ENCODE measurements around the gene PURA.

The PURA gene

DNA sequence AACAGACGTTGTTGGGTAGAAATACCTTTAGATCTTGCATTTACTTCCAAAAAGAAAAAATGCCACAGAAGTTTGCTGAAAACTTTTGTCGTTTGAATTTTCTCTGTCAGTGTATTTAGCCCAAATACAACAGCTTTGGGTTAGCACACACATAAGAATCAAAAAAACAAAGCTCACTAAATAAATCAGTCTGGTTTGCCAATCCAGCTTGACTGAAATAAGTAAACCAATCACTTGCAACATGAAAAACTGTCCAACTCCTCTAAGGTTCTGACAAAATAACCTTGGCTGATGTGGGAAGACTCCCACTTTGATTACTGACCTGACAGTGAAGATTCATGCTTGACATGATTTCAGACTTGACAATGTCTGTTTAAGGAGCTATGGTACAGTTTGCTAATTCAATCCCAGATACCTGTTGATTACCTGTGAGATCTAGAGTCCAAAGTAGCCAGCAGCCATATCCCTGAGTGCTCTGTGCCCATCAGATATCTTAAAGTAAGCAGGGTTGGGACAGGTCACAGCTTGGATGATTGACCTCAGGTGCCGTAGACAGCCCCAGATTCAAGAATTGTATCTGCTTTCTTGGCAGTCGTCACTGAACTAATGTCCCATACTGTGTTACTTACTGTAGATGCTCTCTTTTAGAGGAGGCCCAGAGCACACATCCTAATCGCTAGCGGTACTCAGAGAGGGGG lies 12.6 kb downstream of the PURA start:
- FAIRE-seq (no peak), DNase-seq (ENCODE audit: insufficient read length) (no peak)
- TF ChIP-seq TAF1 (IDR thresholded peaks at IDR 0.05; ENCODE audit: borderline replicate concordance, low read depth, low read length) = no peak
- TF ChIP-seq POLR2AphosphoS5 (IDR thresholded peaks at IDR 0.05; ENCODE audit: low read depth, low read length) = no peak
- TF ChIP-seq POLR2A (IDR thresholded peaks at IDR 0.05; ENCODE audit: low read depth, low read length) = no peak

DNA sequence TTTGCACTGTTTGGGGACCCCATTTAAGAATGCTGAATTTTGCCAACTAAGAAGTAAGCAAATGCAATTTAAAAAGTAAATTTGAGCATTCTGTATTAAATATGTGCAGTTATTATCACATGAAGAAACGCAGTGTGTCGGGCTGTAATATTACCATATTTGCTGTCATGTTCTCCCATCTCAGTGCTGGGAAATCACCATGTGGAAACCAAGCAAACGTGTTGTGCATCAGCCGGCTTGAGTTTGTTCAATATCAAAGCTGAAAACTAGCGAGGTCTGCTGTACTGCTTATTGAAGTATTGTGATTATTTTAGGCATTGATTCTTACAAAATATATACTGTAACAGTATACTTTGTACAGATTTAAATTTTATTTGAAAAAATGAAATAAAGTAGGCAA lies 14.5 kb downstream of the PURA start:
- no peak for DNase-seq (ENCODE audit: insufficient read length)
- TF ChIP-seq POLR2A (IDR thresholded peaks at IDR 0.05; ENCODE audit: low read depth, low read length) = no peak
- no peak for TF ChIP-seq TAF1 (IDR thresholded peaks at IDR 0.05; ENCODE audit: borderline replicate concordance, low read depth, low read length)
- TF ChIP-seq POLR2AphosphoS5 (IDR thresholded peaks at IDR 0.05; ENCODE audit: low read depth, low read length) = no peak
- no peak for FAIRE-seq

DNA sequence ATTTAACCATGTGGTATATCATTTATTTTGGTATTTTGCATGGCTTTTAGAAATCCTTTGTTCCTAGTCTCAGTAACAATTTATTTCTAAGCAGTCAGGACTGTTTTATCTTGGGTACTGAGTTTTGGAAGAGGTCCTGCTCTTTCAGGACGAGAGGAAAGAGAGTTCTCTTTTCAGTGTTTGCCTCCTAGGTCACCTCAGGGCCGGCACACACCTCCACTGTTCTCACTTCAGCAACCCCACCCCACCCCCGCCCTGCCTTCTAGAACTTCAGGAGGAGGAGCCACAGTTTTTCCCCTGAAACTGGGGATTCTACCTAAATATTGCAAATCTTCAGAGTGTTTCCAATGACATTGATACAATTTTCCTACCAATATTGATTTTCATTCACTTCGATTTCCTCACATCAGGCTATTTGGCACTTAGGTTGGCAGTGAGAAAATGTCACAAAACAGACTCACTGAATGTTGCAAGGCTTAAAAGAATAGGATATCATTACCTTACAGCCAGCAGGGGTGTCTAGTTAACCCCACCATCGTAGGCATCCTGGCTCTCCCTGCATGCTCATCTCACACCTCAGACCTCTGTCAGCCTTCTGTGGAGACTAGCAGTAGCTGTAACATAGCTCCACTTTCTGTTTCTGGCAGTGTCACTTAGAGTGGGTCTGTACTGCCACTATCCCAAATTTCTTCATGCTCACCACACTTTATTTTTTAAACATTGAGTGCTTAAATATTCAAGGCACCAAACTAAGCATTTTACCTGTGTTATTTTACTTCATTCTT lies 17.2 kb downstream of the PURA start:
- DNase-seq (ENCODE audit: insufficient read length) = no peak
- FAIRE-seq = peak; percentile 48
- TF ChIP-seq POLR2A (IDR thresholded peaks at IDR 0.05; ENCODE audit: low read depth, low read length) = no peak
- no peak for TF ChIP-seq POLR2AphosphoS5 (IDR thresholded peaks at IDR 0.05; ENCODE audit: low read depth, low read length)
- no peak for TF ChIP-seq TAF1 (IDR thresholded peaks at IDR 0.05; ENCODE audit: borderline replicate concordance, low read depth, low read length)

DNA sequence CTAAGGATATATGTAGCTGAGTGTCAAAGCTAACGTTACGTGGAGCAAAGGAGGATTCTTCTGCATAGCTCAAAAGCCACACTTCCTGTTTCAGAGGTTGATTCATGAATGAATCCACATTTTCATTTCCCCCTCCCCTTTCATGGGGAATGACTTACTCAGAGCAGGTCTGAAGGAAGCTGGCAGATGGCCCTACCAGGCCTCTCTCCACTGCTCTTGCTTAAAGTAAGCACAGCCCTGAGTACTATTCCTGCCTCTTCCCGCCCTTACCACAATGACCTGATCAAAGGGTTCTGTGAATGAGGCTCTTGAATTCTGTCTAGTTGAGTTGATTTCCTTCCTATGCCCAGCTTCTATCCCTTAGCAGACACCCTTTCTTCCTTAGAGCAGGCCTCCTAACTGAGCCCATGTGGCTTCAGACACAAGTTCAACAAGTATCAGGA lies 18.1 kb downstream of the PURA start:
- DNase-seq (ENCODE audit: insufficient read length) (no peak), FAIRE-seq (peak; percentile 70)
- TF ChIP-seq POLR2AphosphoS5 (IDR thresholded peaks at IDR 0.05; ENCODE audit: low read depth, low read length) (no peak), POLR2A (IDR thresholded peaks at IDR 0.05; ENCODE audit: low read depth, low read length) (no peak), TAF1 (IDR thresholded peaks at IDR 0.05; ENCODE audit: borderline replicate concordance, low read depth, low read length) (no peak)

DNA sequence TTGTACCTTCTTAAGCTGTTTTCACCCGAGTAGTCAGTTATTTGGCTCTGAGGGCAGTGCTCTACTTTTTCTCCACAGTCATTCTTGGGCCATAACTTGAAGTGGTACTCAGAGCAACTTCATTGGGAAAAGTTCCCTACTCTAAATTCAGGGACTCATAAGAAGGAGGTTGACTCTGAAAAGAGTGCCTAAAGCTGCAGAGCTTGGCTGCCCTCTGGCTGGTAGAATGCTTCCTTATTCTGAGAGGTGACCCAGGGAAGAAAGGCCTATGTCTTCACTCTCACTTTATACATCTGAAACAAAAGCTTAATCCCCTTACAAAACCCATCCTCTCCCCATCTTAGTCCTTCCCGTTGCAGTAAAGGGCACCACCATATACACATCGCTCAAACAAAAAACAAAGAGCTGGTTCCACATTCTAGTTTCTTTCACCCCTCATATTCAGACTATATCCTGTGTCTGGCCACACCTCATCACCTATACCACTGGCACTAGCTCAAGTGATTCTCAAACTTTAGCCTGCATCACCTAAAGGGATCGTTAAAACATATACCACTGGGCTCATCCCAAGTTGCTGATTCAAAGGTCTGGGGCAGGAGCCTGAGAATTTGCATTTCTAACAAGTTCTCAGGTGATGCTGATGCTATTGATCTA lies 19.7 kb downstream of the PURA start:
- DNase-seq (ENCODE audit: insufficient read length) (no peak), FAIRE-seq (no peak)
- TF ChIP-seq TAF1 (IDR thresholded peaks at IDR 0.05; ENCODE audit: borderline replicate concordance, low read depth, low read length) = no peak
- TF ChIP-seq POLR2AphosphoS5 (IDR thresholded peaks at IDR 0.05; ENCODE audit: low read depth, low read length) = no peak
- TF ChIP-seq POLR2A (IDR thresholded peaks at IDR 0.05; ENCODE audit: low read depth, low read length) = no peak

DNA sequence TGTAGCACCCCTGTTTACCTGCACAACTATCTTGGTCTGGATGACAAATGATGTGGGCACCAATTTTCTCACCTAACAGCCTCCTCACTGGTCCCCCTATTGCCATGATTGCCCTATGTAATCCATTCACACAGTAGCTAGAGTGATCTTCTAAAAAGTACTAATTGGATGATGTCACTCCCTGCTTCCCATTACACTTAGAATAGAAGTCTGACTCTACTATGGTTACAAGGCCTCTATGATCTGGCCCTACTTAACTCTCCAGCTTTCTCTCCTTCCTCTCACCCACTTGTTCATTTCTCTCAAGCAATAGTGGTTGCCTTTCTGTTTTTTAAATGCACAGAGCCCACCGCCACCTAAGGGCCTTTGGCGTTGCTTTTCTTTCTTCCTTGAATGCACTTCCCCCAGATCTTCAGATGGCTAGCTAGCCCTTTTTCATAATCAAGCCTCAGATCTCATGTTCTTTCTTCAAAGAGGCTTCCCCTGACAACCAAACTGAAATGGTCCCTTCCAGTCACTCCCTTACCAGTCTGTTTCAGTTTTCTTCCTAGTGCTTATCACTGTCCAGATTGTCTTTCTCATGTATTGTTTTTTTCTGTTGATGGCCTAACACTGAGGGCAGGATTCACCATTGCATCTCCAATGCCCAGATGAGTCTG lies 20.5 kb downstream of the PURA start:
- DNase-seq (ENCODE audit: insufficient read length) = no peak
- FAIRE-seq = peak; percentile 17
- no peak for TF ChIP-seq POLR2AphosphoS5 (IDR thresholded peaks at IDR 0.05; ENCODE audit: low read depth, low read length)
- no peak for TF ChIP-seq POLR2A (IDR thresholded peaks at IDR 0.05; ENCODE audit: low read depth, low read length)
- no peak for TF ChIP-seq TAF1 (IDR thresholded peaks at IDR 0.05; ENCODE audit: borderline replicate concordance, low read depth, low read length)

DNA sequence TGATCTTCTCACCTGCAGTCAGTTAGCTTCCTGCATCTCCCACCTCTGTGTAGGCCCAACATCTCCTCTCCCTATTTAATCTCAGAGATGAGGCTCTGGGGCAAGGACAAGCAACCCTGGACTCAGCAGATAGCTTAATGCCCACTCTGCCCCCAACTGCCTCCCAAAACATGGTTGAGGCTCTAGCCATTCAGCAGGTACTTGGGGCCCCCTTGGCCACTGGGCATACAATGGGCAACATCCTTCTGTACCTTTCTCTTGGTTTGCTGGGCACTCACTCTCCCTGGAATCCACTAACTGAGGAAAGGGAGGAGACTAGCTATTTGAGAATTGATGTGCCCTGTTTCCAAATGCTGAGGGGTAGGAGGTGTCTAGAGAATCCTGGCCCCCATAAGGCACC lies 21.2 kb downstream of the PURA start:
- no peak for DNase-seq (ENCODE audit: insufficient read length)
- no peak for TF ChIP-seq POLR2A (IDR thresholded peaks at IDR 0.05; ENCODE audit: low read depth, low read length)
- no peak for TF ChIP-seq POLR2AphosphoS5 (IDR thresholded peaks at IDR 0.05; ENCODE audit: low read depth, low read length)
- no peak for TF ChIP-seq TAF1 (IDR thresholded peaks at IDR 0.05; ENCODE audit: borderline replicate concordance, low read depth, low read length)
- FAIRE-seq = no peak

DNA sequence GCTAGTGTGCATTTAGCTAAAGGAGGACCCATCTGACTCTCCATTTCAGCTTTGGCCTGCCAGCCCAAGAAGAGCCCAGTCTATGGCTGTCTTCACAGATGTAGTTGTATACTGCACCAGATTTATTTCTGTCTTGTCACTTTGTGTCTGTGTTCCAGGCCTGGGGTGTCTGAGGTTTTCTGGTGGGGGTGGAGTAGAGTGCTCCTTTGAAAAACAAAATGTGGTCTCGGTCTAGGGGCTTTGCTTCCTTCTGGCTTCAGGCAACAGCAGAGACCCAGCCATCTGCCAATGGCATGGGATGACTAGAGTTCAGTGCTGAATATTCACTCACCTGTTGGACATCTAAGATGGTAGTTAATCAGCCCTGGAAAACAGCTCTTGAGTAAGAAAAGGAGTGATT lies 22.7 kb downstream of the PURA start:
- TF ChIP-seq POLR2A (IDR thresholded peaks at IDR 0.05; ENCODE audit: low read depth, low read length) (no peak), TAF1 (IDR thresholded peaks at IDR 0.05; ENCODE audit: borderline replicate concordance, low read depth, low read length) (no peak), POLR2AphosphoS5 (IDR thresholded peaks at IDR 0.05; ENCODE audit: low read depth, low read length) (no peak)
- FAIRE-seq = no peak
- no peak for DNase-seq (ENCODE audit: insufficient read length)

DNA sequence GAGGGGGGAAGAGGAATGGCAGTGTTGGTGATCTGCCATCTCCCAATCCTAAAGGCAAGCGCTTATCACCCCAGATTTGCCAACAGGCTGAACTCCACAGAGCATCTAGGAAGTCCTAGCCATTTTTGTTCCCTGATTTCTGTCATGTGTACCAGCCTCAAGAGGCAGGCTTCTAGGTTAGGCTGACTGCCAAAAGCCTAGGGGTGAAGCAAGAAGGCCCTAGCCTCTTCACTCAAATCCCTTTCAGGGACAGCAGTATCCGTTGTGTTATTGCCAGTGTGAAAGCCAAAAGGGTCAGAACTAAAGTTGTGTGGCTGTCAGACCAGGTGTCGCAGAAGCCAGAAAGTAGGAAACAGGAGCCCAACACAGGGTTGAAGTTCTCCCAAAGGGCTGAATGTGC lies 26.5 kb downstream of the PURA start:
- DNase-seq (ENCODE audit: insufficient read length) = no peak
- no peak for TF ChIP-seq TAF1 (IDR thresholded peaks at IDR 0.05; ENCODE audit: borderline replicate concordance, low read depth, low read length)
- no peak for FAIRE-seq

DNA sequence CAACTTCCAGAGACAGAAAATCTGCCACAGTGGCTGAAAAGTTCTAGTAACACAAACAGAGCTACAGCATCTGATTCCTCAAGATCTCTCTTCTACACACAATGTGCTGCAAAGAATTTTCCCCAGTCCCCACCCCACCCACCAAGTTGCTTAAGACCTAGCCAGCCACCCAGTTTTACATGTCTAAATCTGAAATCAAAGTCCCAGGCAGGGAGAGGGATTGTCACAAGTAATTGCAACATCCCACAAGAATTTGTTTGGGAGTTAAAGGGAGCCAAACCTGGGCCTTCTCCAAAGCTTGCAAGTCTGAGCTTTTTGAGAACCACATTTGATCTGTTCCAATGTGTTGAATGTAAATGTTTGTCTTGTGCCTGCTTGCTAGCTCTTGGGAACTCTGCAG lies 27.3 kb downstream of the PURA start:
- TF ChIP-seq POLR2AphosphoS5 (IDR thresholded peaks at IDR 0.05; ENCODE audit: low read depth, low read length) (no peak), POLR2A (IDR thresholded peaks at IDR 0.05; ENCODE audit: low read depth, low read length) (no peak), TAF1 (IDR thresholded peaks at IDR 0.05; ENCODE audit: borderline replicate concordance, low read depth, low read length) (no peak)
- DNase-seq (ENCODE audit: insufficient read length) = no peak
- FAIRE-seq = no peak

DNA sequence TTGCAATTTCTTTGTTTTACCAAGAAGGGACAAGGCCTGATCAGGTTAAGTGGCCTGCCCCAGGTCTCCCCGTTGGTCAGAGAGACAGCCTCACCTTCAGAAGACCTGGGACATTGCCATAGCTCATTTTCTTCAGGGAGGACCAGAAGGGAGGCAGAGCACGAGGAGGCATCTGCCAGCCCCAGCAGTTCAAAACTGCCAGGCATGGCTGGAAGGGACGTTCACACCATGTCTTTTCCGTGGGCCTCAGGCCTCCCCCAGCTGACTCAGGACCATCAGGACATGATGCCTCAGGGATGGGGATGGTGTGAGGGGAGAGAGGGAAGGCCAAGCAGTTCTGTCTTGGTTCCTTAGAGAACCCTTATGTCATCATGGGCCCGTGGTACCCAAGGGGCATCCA lies 28.3 kb downstream of the PURA start:
- no peak for DNase-seq (ENCODE audit: insufficient read length)
- TF ChIP-seq POLR2AphosphoS5 (IDR thresholded peaks at IDR 0.05; ENCODE audit: low read depth, low read length) (no peak), POLR2A (IDR thresholded peaks at IDR 0.05; ENCODE audit: low read depth, low read length) (no peak), TAF1 (IDR thresholded peaks at IDR 0.05; ENCODE audit: borderline replicate concordance, low read depth, low read length) (no peak)
- no peak for FAIRE-seq

All from GM12892 (cell line).